ENCODE data around the gene TRAPPC4. TPM values are rescaled to one million over a fixed set of nuclear protein-coding genes. Genes with fewer than 3 reads are reported as not detected.
"Not testable (repeated sequence)": the region's sequence is repeated elsewhere in the genome, so short reads cannot be mapped to it uniquely, and the experiment has no call there.

The TRAPPC4 gene
- total and polyA plus RNA-seq, 5 experiments from 2014 or later: 73.0 to 109 (median 97.6) TPM

- peak overlapping the region; percentile 93 to 99 (median 97) for H3K27ac Mint-ChIP-seq
- peak; percentile 8 to 9 for ATAC-seq
- DNase-seq: peak; percentile 15 to 70 (median 41)
- peak overlapping the region; percentile 91 to 99 (median 96) for H3K4me3 Mint-ChIP-seq
- peaks cover 4 to 51% (median 12%) of the 10 kb centered on the region in 3 donors for H3K36me3 Mint-ChIP-seq
- no peaks in the 10 kb centered on the region for H3K9me3 Mint-ChIP-seq
- H3K27me3 Mint-ChIP-seq: no peaks in the 10 kb centered on the region
- POLR2A ChIA-PET: interaction anchor here (0.6 to 4.0 kb wide), 14 partner anchors 9 to 618 kb away, joined by 3 to 45 read pairs (median 6); partner anchors contain the start of genes C2CD2L, CENATAC, DPAGT1 and HINFP
- peaks cover 18 to 43% (median 36%) of the 10 kb centered on the region in 4 donors for H3K4me1 Mint-ChIP-seq
Measured at GRCh38 chr11:119056421-119056999, 37.9 kb downstream of the TRAPPC4 start.

- ATAC-seq: peak; percentile 90 to 93
- Mint-ChIP-seq H3K4me1 (peaks cover 18 to 47% (median 36%) of the 10 kb centered on the region in 4 donors), H3K4me3 (peak within 1 kb of the TSS; percentile 91 to 99 (median 96)), H3K27ac (peak within 1 kb of the TSS; percentile 93 to 99 (median 97)), H3K9me3 (no peaks in the 10 kb centered on the region), H3K27me3 (no peaks in the 10 kb centered on the region), H3K36me3 (peaks cover 4 to 45% (median 11%) of the 10 kb centered on the region in 3 donors)
- POLR2A ChIA-PET: interaction anchor here (0.5 to 4.0 kb wide), 18 partner anchors 9 to 618 kb away, joined by 3 to 45 read pairs (median 6); partner anchors contain the start of genes CENATAC, DPAGT1, HINFP and RPS25
- peak; percentile 92 to 100 (median 98) for DNase-seq
Measured at GRCh38 chr11:119057000-119057769, 38.6 kb downstream of the TRAPPC4 start, which contains the start of gene HYOU1. Gene HYOU1 (minus strand): TSS chr11:119057205. CDS start chr11:119056160, 1,045 bp downstream.

GRCh38 chr11:119059128-119059527, 40.6 kb downstream of the TRAPPC4 start:
- POLR2A ChIA-PET: interaction anchor here (0.6 kb wide), 1 partner anchor 9 kb away, joined by 5 read pairs; no protein-coding TSS in a partner anchor
- H3K27ac Mint-ChIP-seq, H3K4me3 Mint-ChIP-seq, ATAC-seq, DNase-seq, H3K27me3 Mint-ChIP-seq, H3K9me3 Mint-ChIP-seq: not testable (repeated sequence)
- Mint-ChIP-seq H3K36me3 (peaks cover 0 to 32% (median 4%) of the 10 kb centered on the region in 3 donors), H3K4me1 (peaks cover 17 to 45% (median 36%) of the 10 kb centered on the region in 4 donors)

- DNase-seq: no peak
- no peak overlapping the region for H3K4me3 Mint-ChIP-seq
- H3K27me3 Mint-ChIP-seq: no peaks in the 10 kb centered on the region
- no peaks in the 10 kb centered on the region for H3K9me3 Mint-ChIP-seq
- no peak for ATAC-seq
- POLR2A ChIA-PET: interaction anchor here (0.6 to 0.7 kb wide), 3 partner anchors 16 to 34 kb away, joined by 4 read pairs; partner anchors contain the start of gene HMBS
- H3K36me3 Mint-ChIP-seq: peaks cover 0 to 23% (median 2%) of the 10 kb centered on the region in 3 donors
- H3K27ac Mint-ChIP-seq: peak overlapping the region in 1 of 10 donors; percentile 25
- H3K4me1 Mint-ChIP-seq: peaks cover 10 to 45% (median 30%) of the 10 kb centered on the region in 4 donors
Measured at GRCh38 chr11:119061256-119061655, 42.7 kb downstream of the TRAPPC4 start.

GRCh38 chr11:119062779-119063178, 44.2 kb downstream of the TRAPPC4 start:
- no peak overlapping the region for H3K4me3 Mint-ChIP-seq
- H3K9me3 Mint-ChIP-seq: no peaks in the 10 kb centered on the region

GRCh38 chr11:119065369-119065768, 46.8 kb downstream of the TRAPPC4 start:
- peak overlapping the region; percentile 51 to 100 (median 97) for H3K27ac Mint-ChIP-seq
- ATAC-seq (peak in 1 of 2 donors; percentile 21), DNase-seq (peak in 7 of 10 donors; percentile 36 to 71 (median 47))
- peak overlapping the region in 8 of 10 donors; percentile 7 to 88 (median 54) for H3K4me3 Mint-ChIP-seq
- no peaks in the 10 kb centered on the region for H3K9me3 Mint-ChIP-seq
- POLR2A ChIA-PET: interaction anchor here (0.6 to 4.0 kb wide), 4 partner anchors 19 to 55 kb away, joined by 3 to 37 read pairs (median 4); partner anchors contain the start of gene HMBS
- peaks cover 15 to 58% (median 38%) of the 10 kb centered on the region in 4 donors for H3K4me1 Mint-ChIP-seq
- H3K27me3 Mint-ChIP-seq: no peaks in the 10 kb centered on the region
- peaks cover 0 to 35% (median 5%) of the 10 kb centered on the region in 3 donors for H3K36me3 Mint-ChIP-seq

More at GRCh38 chr11:119062779-119063178, 44.2 kb downstream of the TRAPPC4 start:
- H3K36me3 Mint-ChIP-seq: peaks cover 0 to 24% (median 2%) of the 10 kb centered on the region in 3 donors
- no peak for ATAC-seq
- DNase-seq: no peak
- H3K27me3 Mint-ChIP-seq: no peaks in the 10 kb centered on the region
- H3K27ac Mint-ChIP-seq: peak overlapping the region in 1 of 10 donors; percentile 15
- H3K4me1 Mint-ChIP-seq: peaks cover 12 to 49% (median 33%) of the 10 kb centered on the region in 4 donors
- POLR2A ChIA-PET: interaction anchor here (1.2 kb wide), 1 partner anchor 46 kb away, joined by 4 read pairs; no protein-coding TSS in a partner anchor

- H3K27me3 Mint-ChIP-seq: no peaks in the 10 kb centered on the region
- no peaks in the 10 kb centered on the region for H3K9me3 Mint-ChIP-seq
- ATAC-seq (peak; percentile 93 to 96), DNase-seq (peak; percentile 93 to 98 (median 97))
- peak within 1 kb of the TSS; percentile 96 to 100 (median 99) for H3K27ac Mint-ChIP-seq
- H3K36me3 Mint-ChIP-seq: peaks cover 0 to 48% (median 3%) of the 10 kb centered on the region in 3 donors
- peaks cover 15 to 60% (median 39%) of the 10 kb centered on the region in 4 donors for H3K4me1 Mint-ChIP-seq
- POLR2A ChIA-PET: interaction anchor here (0.6 to 4.0 kb wide), 28 partner anchors 8 to 232 kb away, joined by 3 to 45 read pairs (median 5); partner anchors contain the start of genes C2CD2L, CENATAC, DPAGT1 and HINFP
- H3K4me3 Mint-ChIP-seq: peak within 1 kb of the TSS; percentile 88 to 100 (median 96)
Measured at GRCh38 chr11:119067371-119068222, 49.0 kb downstream of the TRAPPC4 start, which contains the start of gene VPS11. Gene VPS11 (plus strand): TSS chr11:119067818. CDS start chr11:119067824, 6 bp downstream.

Small RNA genes lying within 50 kb of the gene (microRNA-seq; reads per million reads assigned to microRNA genes)
- gene MIR3656 (ENCODE audit: borderline microRNAs expressed): not detected

Other genes starting within 250 kb of the TRAPPC4 start
- gene DDX6, start 227.6 kb upstream of the TRAPPC4 start, total RNA-seq: 100 to 1,000 TPM; 334 to 340 TPM
- 100 to 1,000 TPM in 2 of 3 donors, 10 to 100 TPM in 1; 82.7 to 107 (median 106) TPM for gene DDX6, start 227.6 kb upstream of the TRAPPC4 start, polyA plus RNA-seq
- gene CXCR5, start 134.9 kb upstream of the TRAPPC4 start, total RNA-seq: 1 to 10 TPM; 3.2 to 3.5 TPM
- gene CXCR5, start 134.9 kb upstream of the TRAPPC4 start, polyA plus RNA-seq: under 1 TPM; 0.17 to 0.63 (median 0.29) TPM
- 100 to 1,000 TPM; 283 TPM for gene BCL9L, start 92.8 kb upstream of the TRAPPC4 start, total RNA-seq
- gene BCL9L, start 92.8 kb upstream of the TRAPPC4 start, polyA plus RNA-seq: 1 to 10 TPM; 3.1 to 8.7 (median 4.3) TPM
- under 1 TPM in 1 of 2 experiments, not detected in 1; 0.52 TPM for gene UPK2, start 62.5 kb upstream of the TRAPPC4 start, total RNA-seq
- gene UPK2, start 62.5 kb upstream of the TRAPPC4 start, polyA plus RNA-seq: under 1 TPM in 1 of 3 donors, not detected in 2; 0.22 TPM
- gene FOXR1, start 47.0 kb upstream of the TRAPPC4 start, total RNA-seq: not detected
- not detected for gene FOXR1, start 47.0 kb upstream of the TRAPPC4 start, polyA plus RNA-seq
- gene CENATAC, start 20.6 kb upstream of the TRAPPC4 start, total RNA-seq: 100 to 1,000 TPM; 141 to 144 TPM
- 1 to 10 TPM; 6.1 to 9.1 (median 8.7) TPM for gene CENATAC, start 20.6 kb upstream of the TRAPPC4 start, polyA plus RNA-seq
- 1,000 to 10,000 TPM; 2,469 to 2,482 TPM for gene RPS25, start 423 bp upstream of the TRAPPC4 start, total RNA-seq
- 1,000 to 10,000 TPM; 5,252 to 6,742 (median 6,279) TPM for gene RPS25, start 423 bp upstream of the TRAPPC4 start, polyA plus RNA-seq
- 10 to 100 TPM; 15.3 to 17.1 TPM for gene SLC37A4, start 12.1 kb downstream of the TRAPPC4 start, total RNA-seq
- 10 to 100 TPM in 2 of 3 donors, 1 to 10 TPM in 1; 9.7 to 12.8 (median 12.1) TPM for gene SLC37A4, start 12.1 kb downstream of the TRAPPC4 start, polyA plus RNA-seq
- 10 to 100 TPM; 65.1 to 69.6 TPM for gene HYOU1, start 38.4 kb downstream of the TRAPPC4 start, total RNA-seq
- 10 to 100 TPM; 14.1 to 17.1 (median 15.8) TPM for gene HYOU1, start 38.4 kb downstream of the TRAPPC4 start, polyA plus RNA-seq
- 10 to 100 TPM; 63.3 to 68.0 TPM for gene VPS11, start 49.1 kb downstream of the TRAPPC4 start, total RNA-seq
- gene VPS11, start 49.1 kb downstream of the TRAPPC4 start, polyA plus RNA-seq: 10 to 100 TPM; 43.2 to 58.4 (median 44.8) TPM
- 1 to 10 TPM; 6.9 to 8.0 TPM for gene HMBS, start 66.1 kb downstream of the TRAPPC4 start, total RNA-seq
- 10 to 100 TPM; 20.0 to 32.7 (median 24.3) TPM for gene HMBS, start 66.1 kb downstream of the TRAPPC4 start, polyA plus RNA-seq
- gene DPAGT1, start 83.1 kb downstream of the TRAPPC4 start, total RNA-seq: 10 to 100 TPM; 29.0 to 37.5 TPM
- gene DPAGT1, start 83.1 kb downstream of the TRAPPC4 start, polyA plus RNA-seq: 10 to 100 TPM; 28.7 to 30.8 (median 29.0) TPM
- gene C2CD2L, start 88.6 kb downstream of the TRAPPC4 start, total RNA-seq: 10 to 100 TPM; 27.0 to 27.8 TPM
- gene C2CD2L, start 88.6 kb downstream of the TRAPPC4 start, polyA plus RNA-seq: 1 to 10 TPM; 3.4 to 10.0 (median 4.0) TPM
- 10 to 100 TPM; 66.0 to 68.6 TPM for gene HINFP, start 102.8 kb downstream of the TRAPPC4 start, total RNA-seq
- 10 to 100 TPM in 1 of 3 donors, 1 to 10 TPM in 2; 7.3 to 24.9 (median 7.5) TPM for gene HINFP, start 102.8 kb downstream of the TRAPPC4 start, polyA plus RNA-seq
- gene ABCG4, start 130.3 kb downstream of the TRAPPC4 start, total RNA-seq: not detected
- gene ABCG4, start 130.3 kb downstream of the TRAPPC4 start, polyA plus RNA-seq: not detected
- 10 to 100 TPM; 10.3 to 10.5 TPM for gene NLRX1, start 150.0 kb downstream of the TRAPPC4 start, total RNA-seq
- 10 to 100 TPM in 1 of 3 donors, 1 to 10 TPM in 2; 4.0 to 10.9 (median 7.1) TPM for gene NLRX1, start 150.0 kb downstream of the TRAPPC4 start, polyA plus RNA-seq
- gene NHERF4, start 166.7 kb downstream of the TRAPPC4 start, total RNA-seq: under 1 TPM; 0.42 to 0.55 TPM
- gene NHERF4, start 166.7 kb downstream of the TRAPPC4 start, polyA plus RNA-seq: not detected
- 10 to 100 TPM; 46.9 to 51.6 TPM for gene CBL, start 187.6 kb downstream of the TRAPPC4 start, total RNA-seq
- 10 to 100 TPM; 11.5 to 16.1 (median 12.2) TPM for gene CBL, start 187.6 kb downstream of the TRAPPC4 start, polyA plus RNA-seq

All from naive thymus-derived CD8-positive, alpha-beta T cell (primary cell).